Psoas muscle (tissue), 8 donors: ENCODE results near the gene NFATC2IP. TPM values are rescaled to one million over a fixed set of nuclear protein-coding genes. Genes with fewer than 3 reads are reported as not detected.

Source experiments
- ATAC-seq, 4 donors: fragments of 200-7000 bp; cut with Tn5 transposase; one replicate each; pipeline ENCODE4 v1.9.1; 2020; ENCODE audit warnings: moderate library complexity in 3 of 4, mild to moderate bottlenecking in 2 of 4
- DNase-seq, 2 donors: peaks; one replicate each; pipeline ENCODE4 v3.0.0-alpha.2; 2020
- H3K27ac ChIP-seq: fragments of 200-600 bp; one replicate; pipeline ENCODE4 v1.8.0; 2022
- H3K27me3 ChIP-seq, 3 donors: fragments of 200-600 bp in 1 of 3; one replicate each; pipeline versions ENCODE4 v1.6.1 to v1.8.0; 2013 to 2022; ENCODE audit warnings: low read length in 2 of 3, mild to moderate bottlenecking in 2 of 3, moderate library complexity in 1 of 3; ENCODE audit not compliant: insufficient read depth in 3 of 3
- H3K36me3 ChIP-seq, 2 donors: fragments of 200-600 bp in 1 of 2; one replicate each; pipeline versions ENCODE4 v1.6.1 to v1.8.0; 2013 to 2022; ENCODE audit warnings: low read depth in 1 of 2, mild to moderate bottlenecking in 1 of 2, moderate library complexity in 1 of 2; ENCODE audit not compliant: insufficient read depth in 1 of 2
- H3K4me1 ChIP-seq: fragments of 200-600 bp; one replicate; pipeline ENCODE4 v1.8.0; 2022
- H3K4me3 ChIP-seq: fragments of 200-600 bp; one replicate; pipeline ENCODE4 v1.8.0; 2022; ENCODE audit warnings: mild to moderate bottlenecking
- H3K9me3 ChIP-seq: fragments of 200-600 bp; one replicate; pipeline ENCODE4 v1.8.0; 2022
- WGBS, 3 donors: extraction: QIAGEN DNeasy Blood & Tissue Kit; methylation state at CpG; one replicate each; pipeline versions ENCODE4 v1.1.6 to v1.1.7; 2013; 5-methylcytosine and 5-hydroxymethylcytosine counted together
- intact Hi-C, 2 donors: fragments of 100-400 bp; cut with DNase I; formaldehyde crosslinking; loops; one replicate each; pipeline versions ENCODE4 v1.11.0 to v1.14.2; 2022
- polyA plus RNA-seq, 3 donors: library from polyadenylated mRNA; stranded (reverse); fragments of 200-250 nt; gene quantifications; one replicate each; pipeline ENCODE4 v1.2.3, GENCODE V29; 2013
- total RNA-seq, 4 donors: library from RNA; stranded (reverse); fragmentation: NEBNext Ultra II Directional in 2 of 4; extraction: Animal tissue kit (Norgen Biotek cat#: 25700) in 2 of 4; gene quantifications; one replicate each; pipeline versions ENCODE4 v1.2.1 to v1.2.4, GENCODE V29; 2021 to 2023
- TF ChIP-seq, protein P1 (sequence below): fragments of 200-600 bp; IDR thresholded peaks from one replicate; pipeline ENCODE4 v1.8.0; 2022; ENCODE audit warnings: antibody characterized with exemption
- donor health status: healthy with polysubstance abuse.
- donor health status: DM: no; HTN: no; CAD: no; lungs with moderate emphysema.
- donor health status: Bipolar disorder and iron deficiency.
- donor health status: healthy.
- donor health status: DM: yes; HTN: yes; CAD: no.
- donor health status: DM: no; HTN: no; CAD: no.
- donor health status: DM: no; HTN: no; CAD: no.
- donor health status: DM: yes; HTN: yes; CAD: no.

Gene NFATC2IP
- total and polyA plus RNA-seq, 7 donors, result 10.6 to 20.4 (median 17.6) TPM

DNA sequence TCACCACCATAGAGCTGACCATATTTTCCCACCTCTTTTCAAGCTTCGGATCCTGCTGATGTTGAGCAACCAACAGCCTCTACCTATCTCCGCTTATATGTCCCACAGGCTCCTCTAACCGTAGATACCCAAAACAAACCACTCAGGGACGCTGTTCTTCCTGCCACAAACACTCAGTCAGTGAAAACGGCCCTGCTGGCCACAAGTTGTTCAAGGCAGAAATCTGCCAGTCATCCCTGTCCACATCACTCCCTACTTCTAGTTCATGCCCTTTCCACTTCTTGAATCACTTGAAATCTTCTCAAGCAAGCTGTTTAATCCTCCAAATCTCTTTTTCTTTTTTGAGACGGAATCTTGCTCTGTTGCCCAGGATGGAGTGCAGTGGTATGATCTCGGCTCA, 33.6 kb upstream of the NFATC2IP start:
- WGBS, 3 donors, result 89 to 95% (median 92%) methylated on average over 7 of the region's 7 CpGs
- no peak overlapping the region for H3K4me3 ChIP-seq
- no peaks in the 10 kb centered on the region for H3K4me1 ChIP-seq
- no peak overlapping the region for H3K27ac ChIP-seq
- intact Hi-C loops, result no loop called here
- no peak for ATAC-seq
- H3K27me3 ChIP-seq, result no peaks in the 10 kb centered on the region
- H3K9me3 ChIP-seq, result no peaks in the 10 kb centered on the region
- TF ChIP-seq, protein P1, sequence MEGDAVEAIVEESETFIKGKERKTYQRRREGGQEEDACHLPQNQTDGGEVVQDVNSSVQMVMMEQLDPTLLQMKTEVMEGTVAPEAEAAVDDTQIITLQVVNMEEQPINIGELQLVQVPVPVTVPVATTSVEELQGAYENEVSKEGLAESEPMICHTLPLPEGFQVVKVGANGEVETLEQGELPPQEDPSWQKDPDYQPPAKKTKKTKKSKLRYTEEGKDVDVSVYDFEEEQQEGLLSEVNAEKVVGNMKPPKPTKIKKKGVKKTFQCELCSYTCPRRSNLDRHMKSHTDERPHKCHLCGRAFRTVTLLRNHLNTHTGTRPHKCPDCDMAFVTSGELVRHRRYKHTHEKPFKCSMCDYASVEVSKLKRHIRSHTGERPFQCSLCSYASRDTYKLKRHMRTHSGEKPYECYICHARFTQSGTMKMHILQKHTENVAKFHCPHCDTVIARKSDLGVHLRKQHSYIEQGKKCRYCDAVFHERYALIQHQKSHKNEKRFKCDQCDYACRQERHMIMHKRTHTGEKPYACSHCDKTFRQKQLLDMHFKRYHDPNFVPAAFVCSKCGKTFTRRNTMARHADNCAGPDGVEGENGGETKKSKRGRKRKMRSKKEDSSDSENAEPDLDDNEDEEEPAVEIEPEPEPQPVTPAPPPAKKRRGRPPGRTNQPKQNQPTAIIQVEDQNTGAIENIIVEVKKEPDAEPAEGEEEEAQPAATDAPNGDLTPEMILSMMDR, result no peak
- peaks cover 3 to 65% of the 10 kb centered on the region in 2 donors for H3K36me3 ChIP-seq
- no peak for DNase-seq

DNA sequence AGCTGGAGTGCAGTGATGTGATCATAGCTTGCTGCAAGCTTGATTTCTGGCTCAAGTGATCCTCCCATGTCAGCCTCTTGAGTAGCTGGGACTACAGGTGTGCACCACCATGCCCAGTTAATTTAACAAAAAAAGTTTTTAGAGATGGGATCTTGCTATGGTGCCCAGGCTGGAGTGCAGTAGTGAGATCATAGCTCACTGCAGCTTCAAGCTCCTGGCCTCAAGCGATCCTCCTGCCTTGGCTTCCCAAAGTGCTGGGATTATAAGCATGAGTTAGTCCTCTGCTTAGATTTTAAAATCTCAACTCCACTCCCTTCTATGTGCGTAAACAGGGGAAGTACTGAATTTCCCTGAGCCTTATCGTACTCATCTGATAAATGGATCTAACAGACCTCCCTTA, 32.0 kb upstream of the NFATC2IP start:
- peaks cover 3 to 57% of the 10 kb centered on the region in 2 donors for H3K36me3 ChIP-seq
- ATAC-seq, result no peak
- 97 to 99% (median 98%) methylated on average over 3 of the region's 3 CpGs for WGBS, 3 donors
- intact Hi-C loops, result no loop called here
- H3K4me3 ChIP-seq, result no peak overlapping the region
- H3K27ac ChIP-seq, result no peak overlapping the region
- no peak for DNase-seq
- TF ChIP-seq, protein P1, result no peak
- no peaks in the 10 kb centered on the region for H3K9me3 ChIP-seq
- H3K27me3 ChIP-seq, result no peaks in the 10 kb centered on the region
- H3K4me1 ChIP-seq, result no peaks in the 10 kb centered on the region

DNA sequence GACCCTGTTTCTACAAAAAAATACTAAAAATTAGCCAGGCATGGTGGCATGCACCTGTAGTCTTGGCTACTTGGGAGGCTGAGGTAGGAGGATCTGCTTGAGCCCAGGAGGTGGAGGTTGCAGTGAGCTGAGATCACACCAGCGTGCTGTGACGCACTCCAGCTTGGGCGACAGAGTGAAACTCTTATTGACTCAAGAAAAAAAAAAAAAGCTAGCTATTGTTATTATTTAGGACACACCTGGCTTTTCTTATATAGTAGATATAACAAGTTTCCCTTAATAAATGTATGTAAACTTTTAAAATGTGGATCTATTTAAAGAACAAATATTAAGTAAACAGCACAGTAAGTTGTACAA, 27.5 kb upstream of the NFATC2IP start:
- TF ChIP-seq, protein P1, result no peak
- no peak overlapping the region for H3K27ac ChIP-seq
- peaks cover 4% of the 10 kb centered on the region for H3K4me1 ChIP-seq
- H3K9me3 ChIP-seq, result no peaks in the 10 kb centered on the region
- no peaks in the 10 kb centered on the region for H3K27me3 ChIP-seq
- ATAC-seq, result no peak
- intact Hi-C loops, result no loop called here
- H3K36me3 ChIP-seq, result peaks cover 0 to 22% of the 10 kb centered on the region in 2 donors
- H3K4me3 ChIP-seq, result no peak overlapping the region
- WGBS, 3 donors, result 88 to 97% (median 95%) methylated on average over 3 of the region's 3 CpGs
- DNase-seq, result no peak

DNA sequence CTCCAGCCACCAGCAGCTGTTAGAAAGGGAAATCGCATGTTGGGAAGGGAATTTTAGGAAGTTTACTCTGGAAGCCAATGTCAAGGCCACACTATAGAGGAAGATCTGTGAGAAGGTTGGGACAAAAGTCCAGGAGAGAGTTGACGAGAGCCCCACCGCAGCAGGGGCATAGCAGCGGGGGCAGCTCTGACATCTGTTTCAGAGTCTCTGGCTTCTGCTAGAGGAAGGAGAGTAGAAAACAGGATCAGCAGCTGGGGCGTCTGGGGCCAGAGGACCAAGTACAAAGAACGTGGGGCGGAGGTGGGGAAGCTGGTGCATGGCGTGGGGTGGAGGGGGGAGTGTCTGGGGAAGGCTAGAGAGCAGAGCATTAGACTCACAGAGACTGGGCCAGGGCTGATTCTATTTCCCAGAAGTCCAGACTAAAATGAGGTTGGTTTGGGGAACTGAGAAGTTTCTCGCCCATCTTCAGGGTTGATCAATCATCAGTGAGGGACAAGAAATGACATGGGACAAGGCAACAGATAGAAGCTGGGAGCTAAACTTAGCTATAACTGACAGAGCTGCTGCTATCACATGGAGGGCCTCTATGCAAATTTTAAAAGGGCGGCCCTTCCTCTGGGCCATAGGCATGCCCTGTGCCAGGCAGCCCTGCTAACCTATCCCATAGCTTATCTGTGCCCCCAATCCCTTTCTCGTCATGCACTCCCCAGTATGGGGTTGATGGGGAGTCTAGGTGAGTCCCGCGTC, 26.9 kb upstream of the NFATC2IP start:
- Histone ChIP-seq H3K27me3 (no peaks in the 10 kb centered on the region), H3K36me3 (peaks cover 0 to 19% of the 10 kb centered on the region in 2 donors), H3K4me3 (peak overlapping the region; percentile 84), H3K9me3 (no peaks in the 10 kb centered on the region), H3K4me1 (peaks cover 4% of the 10 kb centered on the region), H3K27ac (peak overlapping the region; percentile 95)
- TF ChIP-seq, protein P1, result no peak
- no peak for ATAC-seq
- DNase-seq, result no peak
- intact Hi-C loops, result no loop called here
- WGBS, 3 donors, result 67 to 70% (median 69%) methylated on average over 13 of the region's 13 CpGs

DNA sequence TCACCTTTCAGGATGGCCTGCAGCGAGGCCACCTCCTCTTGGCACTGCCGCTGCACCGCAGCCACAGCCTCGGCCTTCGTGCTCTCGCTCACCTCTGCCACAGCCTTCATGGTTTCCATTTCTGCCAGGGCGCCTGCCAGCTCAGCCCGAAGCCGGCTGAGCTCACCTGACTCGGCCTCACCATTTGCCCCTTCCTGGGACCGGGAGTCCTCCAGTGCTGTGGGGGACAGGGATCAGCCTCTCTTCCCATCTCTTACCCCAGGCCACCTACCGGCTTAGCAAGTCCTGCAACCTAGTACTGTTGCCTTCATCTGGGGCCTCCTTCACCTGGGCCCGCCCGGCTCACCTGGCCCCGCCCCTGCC, 26.4 kb upstream of the NFATC2IP start:
- intact Hi-C loops, result no loop called here
- DNase-seq, result no peak
- ATAC-seq, result no peak

More for the DNA sequence above, 26.4 kb upstream of the NFATC2IP start:
- H3K9me3 ChIP-seq, result no peaks in the 10 kb centered on the region
- no peaks in the 10 kb centered on the region for H3K27me3 ChIP-seq
- H3K4me3 ChIP-seq, result peak overlapping the region; percentile 84
- peak overlapping the region; percentile 95 for H3K27ac ChIP-seq
- WGBS, 3 donors, result 38 to 50% (median 42%) methylated on average over 15 of the region's 15 CpGs
- TF ChIP-seq, protein P1, result no peak
- peaks cover 4% of the 10 kb centered on the region for H3K4me1 ChIP-seq
- H3K36me3 ChIP-seq, result peaks cover 0 to 13% of the 10 kb centered on the region in 2 donors
